Measurements from ENCODE around the gene UBE2F. TPM values are rescaled to one million over a fixed set of nuclear protein-coding genes. Genes with fewer than 3 reads are reported as not detected.

UBE2F gene
- polyA plus RNA-seq, 3 donors = 51.1 to 120 (median 117) TPM

DNA sequence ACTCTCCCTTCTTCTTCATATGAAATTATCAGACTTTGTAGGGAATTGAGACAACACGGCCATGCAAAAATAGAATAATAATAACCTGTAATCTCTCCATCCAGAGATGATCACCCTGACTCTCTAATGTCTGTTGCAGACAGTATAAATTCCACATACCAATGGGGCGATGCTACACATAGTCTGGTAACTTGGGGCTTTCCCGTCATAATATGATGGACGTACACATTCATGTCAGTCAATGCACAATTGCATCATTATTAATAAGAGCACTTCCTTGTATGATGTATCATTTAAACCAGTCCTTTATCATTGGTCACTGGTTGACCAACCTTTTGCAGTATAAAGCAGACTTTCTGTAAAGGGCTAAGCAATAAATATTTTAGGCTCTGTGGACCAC, 54.5 kb downstream of the UBE2F start:
- Histone ChIP-seq H3K79me2 (ENCODE audit: insufficient read depth, low read length) (no peaks in the 10 kb centered on the region), H2AFZ (ENCODE audit: insufficient read depth, low read depth, low read length, poor library complexity, severe bottlenecking) (no peak overlapping the region), H3K36me3 (replicated peaks in 1 of 2; ENCODE audit: control insufficient read depth in 1 of 2, insufficient read depth in 2 of 2, low read length in 2 of 2) (peaks cover 56 to 86% of the 10 kb centered on the region in 2 donors), H3K9me3 (replicated peaks in 1 of 2; ENCODE audit: control insufficient read depth in 1 of 2, insufficient read depth in 1 of 2, low read length in 2 of 2) (no peaks in the 10 kb centered on the region), H3K9ac (ENCODE audit: insufficient read depth, low read length, poor library complexity, severe bottlenecking) (no peak overlapping the region), H3K27ac (ENCODE audit: low read depth in 1 of 2, low read length in 2 of 2) (no peak overlapping the region), H4K20me1 (ENCODE audit: insufficient read depth, low read length) (peaks cover 60% of the 10 kb centered on the region), H3K4me2 (replicated peaks; ENCODE audit: extremely low read depth, low read length, poor library complexity, severe bottlenecking) (no peak overlapping the region), H3K4me3 (replicated peaks in 1 of 3; ENCODE audit: low read depth in 2 of 3, low read length in 3 of 3) (no peak overlapping the region), H3K4me1 (ENCODE audit: control insufficient read depth in 1 of 2, insufficient read depth in 2 of 2, low read length in 2 of 2) (no peaks in the 10 kb centered on the region), H3K27me3 (ENCODE audit: control insufficient read depth in 2 of 2, insufficient read depth in 2 of 2, low read length in 2 of 2) (no peaks in the 10 kb centered on the region)
- no peak for DNase-seq
- Mint-ChIP-seq H3K27ac (no peak overlapping the region), H3K4me1 (no peaks in the 10 kb centered on the region), H3K27me3 (ENCODE audit: low read depth in 3 of 3) (peaks cover 0 to 3% (median 0%) of the 10 kb centered on the region in 3 donors), H3K4me3 (no peak overlapping the region), H3K36me3 (peaks cover 77 to 80% of the 10 kb centered on the region in 2 donors), H3K9me3 (no peaks in the 10 kb centered on the region)
- TF ChIP-seq, protein P1, sequence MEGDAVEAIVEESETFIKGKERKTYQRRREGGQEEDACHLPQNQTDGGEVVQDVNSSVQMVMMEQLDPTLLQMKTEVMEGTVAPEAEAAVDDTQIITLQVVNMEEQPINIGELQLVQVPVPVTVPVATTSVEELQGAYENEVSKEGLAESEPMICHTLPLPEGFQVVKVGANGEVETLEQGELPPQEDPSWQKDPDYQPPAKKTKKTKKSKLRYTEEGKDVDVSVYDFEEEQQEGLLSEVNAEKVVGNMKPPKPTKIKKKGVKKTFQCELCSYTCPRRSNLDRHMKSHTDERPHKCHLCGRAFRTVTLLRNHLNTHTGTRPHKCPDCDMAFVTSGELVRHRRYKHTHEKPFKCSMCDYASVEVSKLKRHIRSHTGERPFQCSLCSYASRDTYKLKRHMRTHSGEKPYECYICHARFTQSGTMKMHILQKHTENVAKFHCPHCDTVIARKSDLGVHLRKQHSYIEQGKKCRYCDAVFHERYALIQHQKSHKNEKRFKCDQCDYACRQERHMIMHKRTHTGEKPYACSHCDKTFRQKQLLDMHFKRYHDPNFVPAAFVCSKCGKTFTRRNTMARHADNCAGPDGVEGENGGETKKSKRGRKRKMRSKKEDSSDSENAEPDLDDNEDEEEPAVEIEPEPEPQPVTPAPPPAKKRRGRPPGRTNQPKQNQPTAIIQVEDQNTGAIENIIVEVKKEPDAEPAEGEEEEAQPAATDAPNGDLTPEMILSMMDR (IDR thresholded peaks at IDR 0.05) = no peak
- WGBS (ENCODE audit: insufficient coverage) = 100% methylated on average over 1 of the region's 4 CpGs
- intact Hi-C loops (cut with micrococcal nuclease) = no loop called here

DNA sequence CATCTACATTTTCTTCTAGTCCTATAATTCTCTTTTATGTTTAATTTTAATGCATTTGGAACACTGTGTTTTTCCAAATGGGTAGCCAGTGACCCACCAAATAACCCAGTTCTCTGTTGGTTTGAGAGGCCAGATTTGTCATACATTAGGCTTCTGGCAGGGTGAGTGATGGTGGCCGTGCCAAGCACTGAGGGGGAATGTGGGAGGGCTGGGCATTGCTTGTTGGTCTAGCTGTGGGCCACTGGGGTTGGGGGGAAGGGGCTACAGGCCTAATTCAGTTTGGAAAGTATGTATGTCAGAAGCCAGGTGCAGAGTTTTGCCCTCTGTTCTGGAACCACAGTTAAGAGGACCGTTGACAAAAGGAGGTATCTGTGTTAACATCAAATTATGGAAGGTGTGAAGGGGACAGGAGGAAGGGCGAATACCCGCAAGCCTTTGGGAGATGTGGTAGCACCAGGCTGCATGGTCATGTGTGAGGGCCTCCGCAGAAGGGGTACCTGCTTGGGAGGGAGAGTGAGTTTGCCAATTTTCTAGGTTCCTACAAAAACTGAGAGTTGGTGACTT, 55.9 kb downstream of the UBE2F start:
- TF ChIP-seq, protein P1 (IDR thresholded peaks at IDR 0.05) = no peak
- no peaks in the 10 kb centered on the region for H3K79me2 ChIP-seq (ENCODE audit: insufficient read depth, low read length)
- no peak overlapping the region for H3K27ac ChIP-seq (ENCODE audit: low read depth in 1 of 2, low read length in 2 of 2)
- peaks cover 47 to 86% of the 10 kb centered on the region in 2 donors for H3K36me3 ChIP-seq (replicated peaks in 1 of 2; ENCODE audit: control insufficient read depth in 1 of 2, insufficient read depth in 2 of 2, low read length in 2 of 2)
- H2AFZ ChIP-seq (ENCODE audit: insufficient read depth, low read depth, low read length, poor library complexity, severe bottlenecking) = no peak overlapping the region
- peaks cover 3 to 10% of the 10 kb centered on the region in 2 donors for H3K4me1 ChIP-seq (ENCODE audit: control insufficient read depth in 1 of 2, insufficient read depth in 2 of 2, low read length in 2 of 2)
- H3K4me3 ChIP-seq (replicated peaks in 1 of 3; ENCODE audit: low read depth in 2 of 3, low read length in 3 of 3) = no peak overlapping the region
- no peaks in the 10 kb centered on the region for H3K27me3 ChIP-seq (ENCODE audit: control insufficient read depth in 2 of 2, insufficient read depth in 2 of 2, low read length in 2 of 2)
- intact Hi-C loops (cut with micrococcal nuclease) = no loop called here
- DNase-seq = no peak
- Mint-ChIP-seq H3K36me3 (peaks cover 78 to 79% of the 10 kb centered on the region in 2 donors), H3K4me3 (no peak overlapping the region), H3K27me3 (ENCODE audit: low read depth in 3 of 3) (peaks cover 0 to 3% (median 0%) of the 10 kb centered on the region in 3 donors), H3K4me1 (peaks cover 11% of the 10 kb centered on the region), H3K27ac (peak overlapping the region in 1 of 7 donors; percentile 73), H3K9me3 (no peaks in the 10 kb centered on the region)
- H3K9ac ChIP-seq (ENCODE audit: insufficient read depth, low read length, poor library complexity, severe bottlenecking) = no peak overlapping the region
- H3K9me3 ChIP-seq (replicated peaks in 1 of 2; ENCODE audit: control insufficient read depth in 1 of 2, insufficient read depth in 1 of 2, low read length in 2 of 2) = no peaks in the 10 kb centered on the region
- H4K20me1 ChIP-seq (ENCODE audit: insufficient read depth, low read length) = peaks cover 53% of the 10 kb centered on the region
- no peak overlapping the region for H3K4me2 ChIP-seq (replicated peaks; ENCODE audit: extremely low read depth, low read length, poor library complexity, severe bottlenecking)
- 97% methylated on average over 4 of the region's 5 CpGs for WGBS (ENCODE audit: insufficient coverage)
